ENCODE measurements around the gene C19orf44.

DNA sequence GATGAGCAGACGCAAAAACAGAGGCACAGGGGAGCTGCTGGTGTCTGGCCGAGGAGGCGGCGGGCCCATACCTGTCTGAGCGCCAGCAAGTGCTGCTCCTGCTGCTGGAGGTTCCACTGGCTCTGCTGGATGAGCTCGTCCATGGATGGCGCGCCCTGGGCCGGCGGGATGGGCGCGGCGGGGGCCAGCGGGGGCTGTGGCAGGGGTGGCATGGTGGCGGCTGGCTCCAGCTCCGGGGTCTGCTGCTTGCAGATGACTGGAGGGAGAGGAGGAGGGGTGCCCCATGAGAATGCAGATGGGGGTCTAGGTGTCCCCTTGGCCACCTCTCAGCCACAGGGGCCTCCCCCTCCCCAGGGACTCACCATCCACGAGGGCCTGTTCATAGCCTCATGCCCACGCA, 39.2 kb downstream of the C19orf44 start:
- TF ChIP-seq, protein P1, sequence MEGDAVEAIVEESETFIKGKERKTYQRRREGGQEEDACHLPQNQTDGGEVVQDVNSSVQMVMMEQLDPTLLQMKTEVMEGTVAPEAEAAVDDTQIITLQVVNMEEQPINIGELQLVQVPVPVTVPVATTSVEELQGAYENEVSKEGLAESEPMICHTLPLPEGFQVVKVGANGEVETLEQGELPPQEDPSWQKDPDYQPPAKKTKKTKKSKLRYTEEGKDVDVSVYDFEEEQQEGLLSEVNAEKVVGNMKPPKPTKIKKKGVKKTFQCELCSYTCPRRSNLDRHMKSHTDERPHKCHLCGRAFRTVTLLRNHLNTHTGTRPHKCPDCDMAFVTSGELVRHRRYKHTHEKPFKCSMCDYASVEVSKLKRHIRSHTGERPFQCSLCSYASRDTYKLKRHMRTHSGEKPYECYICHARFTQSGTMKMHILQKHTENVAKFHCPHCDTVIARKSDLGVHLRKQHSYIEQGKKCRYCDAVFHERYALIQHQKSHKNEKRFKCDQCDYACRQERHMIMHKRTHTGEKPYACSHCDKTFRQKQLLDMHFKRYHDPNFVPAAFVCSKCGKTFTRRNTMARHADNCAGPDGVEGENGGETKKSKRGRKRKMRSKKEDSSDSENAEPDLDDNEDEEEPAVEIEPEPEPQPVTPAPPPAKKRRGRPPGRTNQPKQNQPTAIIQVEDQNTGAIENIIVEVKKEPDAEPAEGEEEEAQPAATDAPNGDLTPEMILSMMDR (IDR thresholded peaks at IDR 0.05; ENCODE audit: low read depth, low read length): no peak
- TF ChIP-seq EZH2phosphoT487 (IDR thresholded peaks at IDR 0.05; ENCODE audit: low read depth): no peak

Data from OCI-LY3 (cell line).